ENCODE data around the gene RNF150.

The RNF150 gene

DNA sequence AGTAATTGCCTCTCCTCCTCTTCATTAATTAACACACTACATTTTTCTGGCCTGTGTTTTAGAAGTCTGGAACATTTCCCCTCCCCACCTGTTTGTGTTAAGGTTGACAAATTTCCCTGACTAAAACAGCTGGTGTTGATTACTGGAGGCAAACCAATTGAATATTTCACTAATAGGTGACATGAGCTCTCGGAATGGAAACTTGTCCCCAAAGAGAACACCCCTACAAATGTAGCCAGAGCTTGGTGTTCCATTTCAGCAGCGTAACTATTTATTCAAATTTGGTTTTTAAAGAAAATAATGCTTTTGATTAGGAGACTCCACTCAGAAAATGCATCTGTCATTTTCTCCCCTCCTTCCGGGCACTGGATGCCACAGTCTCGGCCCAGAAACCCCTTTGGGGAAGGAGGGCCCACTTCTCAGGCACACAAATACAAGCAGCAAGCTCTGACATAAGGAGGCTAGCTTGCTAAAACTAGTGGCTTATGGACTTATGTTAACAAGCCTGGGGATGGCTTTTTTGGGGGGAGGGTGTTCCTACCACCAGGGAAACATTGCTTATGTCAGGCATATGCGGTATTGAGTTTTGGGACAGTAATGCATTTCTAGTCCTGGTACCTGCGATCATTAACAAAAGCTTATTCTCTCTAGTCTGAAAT lies 2.2 kb downstream of the RNF150 start:
- H3K4me3 ChIP-seq (ENCODE audit: low read depth, low read length) = no peak overlapping the region
- H3K9me3 ChIP-seq (ENCODE audit: severe bottlenecking) = no peaks in the 10 kb centered on the region

DNA sequence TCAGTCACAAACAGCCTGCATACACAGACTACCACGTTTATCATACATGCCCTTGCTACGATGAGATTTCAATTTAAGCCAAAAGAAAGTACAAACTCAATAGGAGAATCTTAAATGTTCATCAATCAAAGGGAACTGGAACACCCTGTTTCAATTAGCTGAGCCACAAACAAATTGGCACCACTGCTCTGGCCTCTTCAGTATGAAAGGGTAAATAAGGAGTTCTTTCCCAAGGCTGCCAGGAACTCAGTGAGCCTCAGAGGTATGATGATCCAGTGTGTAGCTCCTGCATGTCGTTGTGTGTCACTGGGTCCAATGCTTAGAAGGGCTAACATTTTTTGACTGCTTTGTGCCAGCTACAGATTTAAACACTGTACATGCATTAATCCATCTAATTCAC lies 5.4 kb downstream of the RNF150 start:
- Histone ChIP-seq H3K27ac (no peak overlapping the region), H3K36me3 (no peaks in the 10 kb centered on the region), H3K9me3 (ENCODE audit: severe bottlenecking) (no peaks in the 10 kb centered on the region), H3K4me3 (ENCODE audit: low read depth, low read length) (no peak overlapping the region), H3K27me3 (ENCODE audit: insufficient read depth, low read depth, severe bottlenecking) (no peaks in the 10 kb centered on the region)
- no peak for DNase-seq
- TF ChIP-seq, protein P1, sequence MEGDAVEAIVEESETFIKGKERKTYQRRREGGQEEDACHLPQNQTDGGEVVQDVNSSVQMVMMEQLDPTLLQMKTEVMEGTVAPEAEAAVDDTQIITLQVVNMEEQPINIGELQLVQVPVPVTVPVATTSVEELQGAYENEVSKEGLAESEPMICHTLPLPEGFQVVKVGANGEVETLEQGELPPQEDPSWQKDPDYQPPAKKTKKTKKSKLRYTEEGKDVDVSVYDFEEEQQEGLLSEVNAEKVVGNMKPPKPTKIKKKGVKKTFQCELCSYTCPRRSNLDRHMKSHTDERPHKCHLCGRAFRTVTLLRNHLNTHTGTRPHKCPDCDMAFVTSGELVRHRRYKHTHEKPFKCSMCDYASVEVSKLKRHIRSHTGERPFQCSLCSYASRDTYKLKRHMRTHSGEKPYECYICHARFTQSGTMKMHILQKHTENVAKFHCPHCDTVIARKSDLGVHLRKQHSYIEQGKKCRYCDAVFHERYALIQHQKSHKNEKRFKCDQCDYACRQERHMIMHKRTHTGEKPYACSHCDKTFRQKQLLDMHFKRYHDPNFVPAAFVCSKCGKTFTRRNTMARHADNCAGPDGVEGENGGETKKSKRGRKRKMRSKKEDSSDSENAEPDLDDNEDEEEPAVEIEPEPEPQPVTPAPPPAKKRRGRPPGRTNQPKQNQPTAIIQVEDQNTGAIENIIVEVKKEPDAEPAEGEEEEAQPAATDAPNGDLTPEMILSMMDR (IDR thresholded peaks at IDR 0.05; ENCODE audit: low read depth, low read length) = no peak

More for the DNA sequence above, 2.2 kb downstream of the RNF150 start:
- H3K27me3 ChIP-seq (ENCODE audit: insufficient read depth, low read depth, severe bottlenecking) = no peaks in the 10 kb centered on the region
- no peak for DNase-seq
- H3K36me3 ChIP-seq = no peaks in the 10 kb centered on the region
- no peak overlapping the region for H3K27ac ChIP-seq
- TF ChIP-seq, protein P1 (IDR thresholded peaks at IDR 0.05; ENCODE audit: low read depth, low read length) = no peak

DNA sequence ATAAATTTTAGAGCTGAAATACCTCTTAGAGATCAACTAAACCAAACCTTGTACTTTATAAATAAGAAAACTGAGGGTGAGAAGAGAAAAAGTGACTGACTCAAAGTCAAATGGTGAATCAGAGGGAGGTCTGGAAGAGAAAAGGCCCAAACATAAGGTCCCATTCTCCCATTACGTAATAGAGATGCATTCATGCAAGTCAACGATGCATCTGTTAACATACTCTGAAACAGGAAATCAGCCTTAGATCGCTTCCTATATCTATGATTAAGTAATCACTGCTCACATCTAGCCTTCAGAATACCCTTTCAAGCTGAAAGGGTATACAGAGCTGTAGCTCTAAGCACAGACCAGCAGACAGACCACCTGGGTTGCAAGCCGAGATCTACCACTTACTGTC lies 6.5 kb downstream of the RNF150 start:
- TF ChIP-seq, protein P1 (IDR thresholded peaks at IDR 0.05; ENCODE audit: low read depth, low read length) = no peak
- H3K27me3 ChIP-seq (ENCODE audit: insufficient read depth, low read depth, severe bottlenecking) = no peaks in the 10 kb centered on the region
- no peaks in the 10 kb centered on the region for H3K36me3 ChIP-seq
- H3K27ac ChIP-seq = no peak overlapping the region
- no peak overlapping the region for H3K4me3 ChIP-seq (ENCODE audit: low read depth, low read length)
- no peaks in the 10 kb centered on the region for H3K9me3 ChIP-seq (ENCODE audit: severe bottlenecking)
- DNase-seq = no peak

DNA sequence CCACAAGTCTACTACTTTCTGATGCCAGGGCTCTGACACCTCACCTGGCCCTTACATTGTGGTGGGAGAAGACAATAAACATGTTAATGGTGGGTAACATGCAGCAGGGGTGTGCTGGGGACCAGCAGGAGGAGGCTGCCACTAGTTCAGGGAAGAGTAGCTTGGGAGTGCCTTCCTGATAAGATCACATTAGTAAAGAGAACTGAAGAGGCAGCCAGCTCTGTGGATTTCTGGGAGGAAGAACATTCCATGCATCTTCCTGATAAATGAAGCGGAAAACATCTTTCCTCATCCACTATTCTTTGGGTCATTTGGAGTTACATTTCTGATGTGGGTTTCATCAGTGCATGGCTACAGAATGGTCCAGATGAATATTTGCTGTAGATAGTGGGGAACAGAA lies 9.0 kb downstream of the RNF150 start:
- no peaks in the 10 kb centered on the region for H3K9me3 ChIP-seq (ENCODE audit: severe bottlenecking)
- no peak for DNase-seq
- no peaks in the 10 kb centered on the region for H3K36me3 ChIP-seq
- no peaks in the 10 kb centered on the region for H3K27me3 ChIP-seq (ENCODE audit: insufficient read depth, low read depth, severe bottlenecking)
- TF ChIP-seq, protein P1 (IDR thresholded peaks at IDR 0.05; ENCODE audit: low read depth, low read length) = no peak
- H3K4me3 ChIP-seq (ENCODE audit: low read depth, low read length) = no peak overlapping the region
- H3K27ac ChIP-seq = no peak overlapping the region

DNA sequence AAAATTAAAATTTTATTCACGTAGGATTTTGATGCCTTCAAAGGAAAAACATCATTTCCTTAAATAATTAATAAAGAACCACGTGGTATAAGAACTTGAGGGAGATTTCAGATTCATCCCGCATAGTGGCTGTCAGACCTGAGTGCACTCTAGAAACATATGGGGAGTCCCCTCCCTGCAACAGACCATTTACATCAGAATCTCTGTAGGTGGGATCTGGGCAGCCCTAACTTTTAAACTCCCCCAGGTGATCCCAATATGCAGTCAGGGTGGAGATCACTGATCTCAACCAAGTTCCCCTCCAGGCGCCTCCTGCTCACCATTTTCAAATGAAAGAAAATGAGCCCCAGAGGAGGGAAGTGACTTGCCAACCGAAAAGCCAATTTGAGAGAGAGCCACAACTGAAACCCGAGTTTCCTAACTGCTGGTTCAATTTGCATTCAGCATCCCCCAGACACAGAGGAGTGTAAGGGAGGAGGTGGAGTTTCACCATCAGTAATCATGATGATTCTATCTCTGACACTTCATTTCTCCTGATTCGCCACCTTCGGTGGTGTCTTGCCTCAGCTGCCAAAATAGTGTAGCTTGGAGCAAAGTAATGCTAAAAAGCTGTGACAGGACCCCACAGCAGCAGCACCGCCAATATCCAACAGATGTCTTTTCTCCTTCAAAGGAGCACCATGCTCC lies 11.4 kb downstream of the RNF150 start:
- no peak overlapping the region for H3K4me3 ChIP-seq (ENCODE audit: low read depth, low read length)
- H3K27ac ChIP-seq = no peak overlapping the region
- H3K36me3 ChIP-seq = no peaks in the 10 kb centered on the region
- TF ChIP-seq, protein P1 (IDR thresholded peaks at IDR 0.05; ENCODE audit: low read depth, low read length) = no peak
- H3K9me3 ChIP-seq (ENCODE audit: severe bottlenecking) = no peaks in the 10 kb centered on the region
- no peaks in the 10 kb centered on the region for H3K27me3 ChIP-seq (ENCODE audit: insufficient read depth, low read depth, severe bottlenecking)
- no peak for DNase-seq

All from WERI-Rb-1 (cell line).